HPDE6-E6E7 (cell line): ENCODE data around the gene PROK1.

Experiments used
- DNase-seq: peaks from one replicate; pipeline ENCODE4 v3.0.0; 2011; ENCODE audit warnings: missing footprints; ENCODE audit errors: extremely low spot score

PROK1 gene

DNA sequence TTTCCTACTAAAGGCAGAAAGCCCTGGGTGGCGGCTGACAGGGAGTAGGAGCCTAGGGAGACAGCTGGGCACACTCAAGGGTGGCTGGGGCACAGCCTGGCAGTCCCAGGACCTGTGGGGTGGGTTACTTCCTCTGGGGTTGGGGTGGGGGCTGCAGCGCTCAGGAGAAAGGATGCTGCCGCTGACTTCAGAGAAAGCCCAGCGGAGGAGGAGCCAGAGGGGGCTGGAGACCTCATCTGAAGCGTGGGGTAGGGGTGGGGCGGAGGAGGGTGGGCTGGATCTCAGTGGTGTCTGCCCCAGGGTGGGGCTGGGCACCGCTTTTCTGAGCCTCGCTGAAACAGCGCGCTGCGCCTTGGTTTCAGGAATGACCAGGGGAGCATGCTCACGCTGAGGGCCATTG lies 37.2 kb downstream of the PROK1 start:
- DNase-seq, result no peak

- DNase-seq, result no peak
Measured at GRCh38 chr1:110488867-110489266, 37.9 kb downstream of the PROK1 start.

DNA sequence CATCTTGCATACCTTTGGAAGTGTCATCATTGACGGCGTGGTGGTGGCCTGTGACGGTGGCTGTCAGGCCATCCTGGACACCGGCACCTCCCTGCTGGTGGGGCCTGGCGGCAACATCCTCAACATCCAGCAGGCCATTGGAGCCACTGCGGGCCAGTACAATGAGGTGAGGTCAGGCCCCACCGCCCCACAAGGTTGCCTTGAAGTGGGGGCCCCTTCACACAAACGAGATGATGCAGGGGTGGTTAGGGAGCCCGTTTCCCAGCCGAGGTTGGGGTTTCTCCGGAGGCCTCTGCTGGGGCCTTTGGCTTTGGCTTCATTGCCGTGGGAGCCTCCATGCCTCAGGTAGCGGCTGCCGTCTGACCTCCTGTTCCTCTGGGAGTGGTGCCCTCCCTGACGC lies 38.5 kb downstream of the PROK1 start:
- DNase-seq, result no peak

GRCh38 chr1:110489973-110490542 lies 39.1 kb downstream of the PROK1 start:
- DNase-seq, result no peak

- no peak for DNase-seq
Measured at GRCh38 chr1:110490791-110491451, 40.0 kb downstream of the PROK1 start.

DNA sequence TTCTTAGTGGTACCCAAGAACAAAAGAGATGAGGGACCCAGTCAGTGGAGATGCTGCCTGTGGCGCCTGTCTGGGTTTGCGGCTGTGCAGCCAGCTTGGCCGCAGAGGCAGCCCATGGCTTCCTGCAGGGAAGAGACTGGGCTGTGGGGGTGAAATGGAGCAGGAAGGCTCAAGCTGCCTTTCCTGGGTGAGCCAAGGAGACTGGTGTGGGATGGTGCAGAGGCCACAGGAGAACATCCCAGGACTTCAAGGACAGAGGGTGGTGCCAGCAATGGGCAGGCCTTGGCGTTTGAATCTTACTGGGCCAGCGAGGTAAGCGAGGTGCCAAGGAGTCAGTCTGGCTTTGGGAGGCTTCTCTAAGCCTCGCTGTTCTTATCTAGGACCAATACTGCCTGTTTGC lies 41.6 kb downstream of the PROK1 start:
- DNase-seq, result no peak

DNA sequence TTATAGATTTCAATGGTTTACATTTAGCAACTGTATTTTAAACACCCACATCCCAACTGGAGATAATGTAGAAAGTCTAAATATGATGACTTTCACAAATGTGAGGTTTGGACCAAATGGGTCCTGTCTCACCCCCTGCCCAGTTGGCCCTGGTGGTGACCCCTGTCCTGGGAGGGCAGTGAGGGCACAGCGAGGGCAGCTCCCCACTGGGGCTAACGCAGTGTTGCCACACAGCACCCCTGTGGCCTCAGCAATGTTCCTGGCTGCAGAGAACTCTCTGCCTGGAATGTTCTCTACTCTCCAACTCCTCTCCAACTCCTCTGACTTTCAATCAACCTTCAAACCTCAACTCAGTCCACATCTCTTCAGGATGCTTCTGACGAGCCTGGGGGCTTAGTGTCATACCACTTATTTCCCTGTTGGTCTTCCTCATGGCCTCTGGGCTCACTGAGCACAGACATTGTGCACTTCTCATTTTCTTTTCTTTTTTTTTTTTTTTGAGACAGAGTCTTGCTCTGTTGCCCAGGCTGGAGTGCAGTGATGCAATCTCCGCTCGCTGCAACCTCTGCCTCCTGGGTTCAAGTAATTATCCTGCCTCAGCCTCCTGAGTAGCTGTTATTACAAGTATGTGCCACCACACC lies 42.2 kb downstream of the PROK1 start:
- no peak for DNase-seq

DNA sequence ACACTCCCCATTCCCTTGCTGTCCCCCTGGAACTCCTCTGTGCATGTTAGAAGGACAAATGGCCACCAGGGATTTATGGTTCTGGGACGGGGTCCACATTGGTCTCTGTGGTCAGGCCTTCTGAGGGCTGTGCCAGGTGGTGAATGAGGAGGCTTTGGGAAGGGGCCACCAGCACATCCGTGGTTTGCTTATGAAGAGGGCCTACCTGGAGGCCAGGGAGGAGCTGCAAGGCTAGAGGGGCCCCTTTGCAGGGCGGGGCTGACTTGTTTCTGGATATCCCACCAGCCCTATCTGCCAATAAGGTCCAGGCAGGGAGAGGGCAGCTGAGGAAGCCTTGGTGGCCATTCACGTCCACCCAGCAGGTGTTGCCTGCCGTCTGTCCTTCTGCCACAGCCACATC lies 43.1 kb downstream of the PROK1 start:
- DNase-seq, result no peak

DNA sequence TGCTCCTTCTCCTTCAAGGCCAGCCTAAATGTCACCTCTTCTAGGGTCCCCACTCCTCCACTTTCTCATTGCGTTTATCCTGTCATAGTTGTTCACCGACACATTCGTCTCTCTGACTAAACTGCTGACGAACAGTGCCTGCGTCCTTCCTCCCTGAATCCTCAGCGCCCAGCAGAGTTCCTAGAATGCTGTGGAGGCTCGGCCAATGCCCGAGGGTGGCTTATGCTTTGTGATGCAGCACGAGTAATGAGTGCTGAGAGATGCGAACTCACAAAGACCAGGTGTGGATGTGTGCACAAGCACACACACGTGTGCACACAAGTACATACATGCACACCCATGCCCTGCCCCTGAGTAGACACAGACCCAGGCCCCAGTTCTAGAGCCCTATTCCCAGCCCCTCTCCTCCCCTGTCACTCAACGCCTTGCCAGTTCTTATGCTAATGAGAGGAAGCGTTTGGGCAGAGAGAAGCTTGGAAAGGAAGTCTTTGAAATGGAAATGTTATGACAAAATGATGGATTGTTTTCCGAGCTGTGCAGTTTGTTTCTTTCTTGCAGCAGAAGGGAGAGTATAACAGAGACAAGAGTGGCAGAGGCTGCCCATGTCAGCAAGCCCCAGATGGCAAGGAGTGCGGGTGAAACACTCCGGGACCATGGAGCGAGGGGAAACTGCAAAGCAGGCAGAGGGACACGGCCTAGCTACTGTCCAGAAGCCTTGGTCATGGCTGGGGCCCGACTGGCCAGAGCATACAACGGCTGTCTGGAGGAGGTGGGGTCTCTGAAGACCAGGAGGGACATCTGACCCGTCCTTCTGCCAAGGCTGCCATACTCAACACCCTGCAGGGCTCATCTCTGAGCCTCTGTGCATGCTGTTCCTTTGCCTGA lies 43.8 kb downstream of the PROK1 start:
- no peak for DNase-seq

DNA sequence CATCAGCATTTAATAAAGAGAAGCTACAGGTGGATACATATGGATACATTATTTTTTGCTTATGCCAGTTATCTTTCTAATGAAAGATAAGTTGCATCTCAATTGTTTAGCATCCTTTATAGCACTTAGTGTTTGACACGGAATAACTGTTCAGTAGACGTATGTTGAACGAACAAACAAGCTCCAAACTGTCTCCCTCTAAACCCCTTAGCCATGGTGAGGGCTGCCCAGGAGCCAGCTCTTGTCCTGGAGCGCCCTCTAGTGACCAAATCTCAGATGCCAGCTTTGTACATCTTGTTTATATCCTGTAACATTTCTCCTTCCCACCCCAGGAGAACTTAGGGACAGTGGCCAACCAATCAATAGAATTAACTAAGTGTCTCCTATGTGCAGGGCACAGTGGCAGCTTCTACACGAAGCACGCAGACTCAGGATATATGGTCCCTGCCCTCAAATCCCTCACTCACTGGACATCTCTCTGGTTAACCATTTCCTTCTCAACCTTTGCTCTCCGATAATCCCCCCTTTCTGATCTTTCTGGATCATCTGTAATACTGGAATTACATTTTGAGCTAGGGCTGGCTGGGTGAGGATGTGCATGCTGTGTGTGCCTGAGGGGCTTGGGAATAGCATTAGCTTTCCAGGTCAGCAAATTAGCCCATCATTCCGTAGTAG lies 45.1 kb downstream of the PROK1 start:
- DNase-seq, result peak; percentile 76

DNA sequence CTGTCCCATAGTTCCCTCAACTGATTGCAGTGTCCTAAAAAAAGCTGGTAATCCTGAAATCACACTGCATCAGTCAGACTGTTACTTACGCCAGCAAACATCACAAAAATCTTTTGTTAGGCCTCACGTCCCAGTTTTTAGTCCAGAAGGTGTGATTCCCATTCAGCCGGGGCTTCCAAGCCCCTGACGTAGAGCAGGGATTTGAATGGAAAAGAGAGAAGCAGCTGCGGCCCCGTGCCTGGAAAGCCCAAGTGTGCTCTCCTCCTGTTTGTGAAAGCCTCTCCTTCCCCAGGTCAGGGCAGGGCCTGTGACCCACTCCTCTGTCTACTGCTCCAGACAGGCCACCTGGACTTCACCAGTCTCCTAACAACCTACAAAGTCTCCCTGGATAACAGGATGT lies 47.3 kb downstream of the PROK1 start:
- no peak for DNase-seq

DNA sequence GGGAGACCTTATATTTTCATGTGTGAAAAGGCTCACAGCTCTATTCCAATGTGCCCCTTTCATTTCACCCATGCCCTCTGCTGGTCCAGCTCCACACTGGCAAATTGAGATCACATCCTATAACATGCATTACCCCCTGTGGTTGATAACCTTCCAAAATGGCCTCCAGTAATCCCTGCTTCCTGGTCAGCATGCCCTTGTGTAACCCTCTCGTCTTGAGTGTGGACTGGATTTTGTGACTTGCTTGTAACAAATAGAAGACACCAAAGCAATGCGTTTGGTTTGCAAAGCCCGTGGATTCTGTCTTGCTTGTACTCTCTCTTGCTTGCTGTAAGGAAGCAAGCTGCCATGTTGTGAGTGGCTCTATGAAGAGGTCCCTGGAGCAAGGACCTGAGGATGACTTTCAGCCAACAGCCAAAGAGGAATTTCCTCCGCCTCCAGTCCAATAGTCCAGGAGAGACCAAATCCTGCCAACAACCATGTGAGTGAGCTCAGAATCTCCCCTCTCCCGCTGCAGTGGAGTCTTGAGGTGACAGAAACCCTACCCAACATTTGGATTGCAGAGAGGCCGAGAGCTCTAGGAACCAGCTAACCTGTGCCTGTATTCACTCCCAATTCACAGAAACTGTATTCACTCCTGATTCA lies 50.7 kb downstream of the PROK1 start:
- DNase-seq, result no peak

- DNase-seq, result no peak
Measured at GRCh38 chr1:110502402-110503151, 51.6 kb downstream of the PROK1 start.

GRCh38 chr1:110503471-110503870 lies 52.5 kb downstream of the PROK1 start:
- DNase-seq, result no peak

DNA sequence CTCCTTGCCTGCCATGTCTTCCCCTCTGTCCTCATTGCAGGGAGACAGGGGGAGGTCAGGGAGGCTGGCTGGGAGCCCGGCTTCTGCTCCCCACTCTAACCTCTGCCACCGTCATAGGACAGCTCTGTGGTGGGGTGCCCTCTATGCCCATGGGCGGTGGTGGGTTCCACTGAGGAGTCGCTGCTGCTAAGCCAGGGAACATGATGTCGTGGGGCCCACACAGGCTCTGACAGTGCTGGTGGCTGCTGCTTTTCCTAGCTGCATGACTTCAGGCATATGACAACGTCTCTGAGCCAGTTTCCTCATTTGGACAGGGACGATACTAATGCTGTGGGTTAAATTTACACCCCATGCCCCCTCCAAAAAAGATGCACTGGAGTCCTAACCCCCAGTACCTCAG lies 53.3 kb downstream of the PROK1 start:
- DNase-seq, result no peak

- no peak for DNase-seq
Measured at GRCh38 chr1:110505596-110505995, 54.6 kb downstream of the PROK1 start.

DNA sequence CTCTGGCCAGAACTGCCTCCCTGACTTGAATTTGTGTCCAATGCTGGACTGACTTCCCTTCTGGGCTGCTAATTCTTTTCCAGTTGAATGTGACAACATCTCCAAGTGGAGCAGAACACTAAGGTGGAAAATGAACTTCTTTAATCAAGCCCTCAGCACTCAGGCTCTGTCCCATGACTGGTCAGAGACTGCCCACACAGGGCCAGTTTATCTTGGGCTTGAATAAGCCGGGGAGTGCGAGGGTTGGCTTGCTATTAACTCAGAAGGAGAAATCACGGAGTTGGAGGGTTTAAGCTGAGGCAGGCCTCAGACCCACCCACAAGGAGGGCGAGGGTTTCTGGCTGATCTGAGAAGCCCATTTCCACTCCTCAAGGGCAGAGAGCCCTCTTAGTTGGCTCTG lies 55.6 kb downstream of the PROK1 start:
- no peak for DNase-seq
